ENCODE measurements around the gene KNOP1.

The KNOP1 gene

GRCh38 chr16:19717741-19718623 is at the start of gene KNOP1, which contains the start of gene IQCK:
KNOP1 (minus strand) TSS chr16:19718227; CDS start chr16:19715035, 3,192 bp downstream.
IQCK (plus strand) TSS chr16:19718271; CDS start chr16:19718307, 36 bp downstream.
- DNase-seq = peak; percentile 80 to 83 (median 80)

- DNase-seq = no peak
Measured at GRCh38 chr16:19767497-19767896, 49.5 kb upstream of the KNOP1 start.

- DNase-seq = no peak
Measured at GRCh38 chr16:19766988-19767387, 49.0 kb upstream of the KNOP1 start.

- no peak for DNase-seq
Measured at GRCh38 chr16:19766554-19766884, 48.5 kb upstream of the KNOP1 start.

GRCh38 chr16:19765860-19766553 is 48.0 kb upstream of the KNOP1 start:
- DNase-seq = no peak

GRCh38 chr16:19760356-19761060 is 42.5 kb upstream of the KNOP1 start:
- no peak for DNase-seq

- no peak for DNase-seq
Measured at GRCh38 chr16:19757762-19758595, 40.0 kb upstream of the KNOP1 start.

- no peak for DNase-seq
Measured at GRCh38 chr16:19757026-19757425, 39.0 kb upstream of the KNOP1 start.

GRCh38 chr16:19755268-19755667 is 37.2 kb upstream of the KNOP1 start:
- no peak for DNase-seq

- no peak for DNase-seq
Measured at GRCh38 chr16:19754644-19755036, 36.6 kb upstream of the KNOP1 start.

GRCh38 chr16:19753815-19754643 is 36.0 kb upstream of the KNOP1 start:
- DNase-seq = no peak

GRCh38 chr16:19751478-19752385 is 33.7 kb upstream of the KNOP1 start:
- DNase-seq = no peak

GRCh38 chr16:19749571-19750080 is 31.6 kb upstream of the KNOP1 start:
- DNase-seq = no peak

- no peak for DNase-seq
Measured at GRCh38 chr16:19748389-19749168, 30.6 kb upstream of the KNOP1 start.

- no peak for DNase-seq
Measured at GRCh38 chr16:19746561-19746960, 28.5 kb upstream of the KNOP1 start.

- DNase-seq = no peak
Measured at GRCh38 chr16:19745286-19746010, 27.4 kb upstream of the KNOP1 start.

GRCh38 chr16:19744670-19745069 is 26.6 kb upstream of the KNOP1 start:
- DNase-seq = no peak

GRCh38 chr16:19743816-19744159 is 25.8 kb upstream of the KNOP1 start:
- DNase-seq = no peak

- DNase-seq = no peak
Measured at GRCh38 chr16:19741354-19741753, 23.3 kb upstream of the KNOP1 start.
